Measurements from ENCODE around the gene EXOSC10.

Gene EXOSC10

DNA sequence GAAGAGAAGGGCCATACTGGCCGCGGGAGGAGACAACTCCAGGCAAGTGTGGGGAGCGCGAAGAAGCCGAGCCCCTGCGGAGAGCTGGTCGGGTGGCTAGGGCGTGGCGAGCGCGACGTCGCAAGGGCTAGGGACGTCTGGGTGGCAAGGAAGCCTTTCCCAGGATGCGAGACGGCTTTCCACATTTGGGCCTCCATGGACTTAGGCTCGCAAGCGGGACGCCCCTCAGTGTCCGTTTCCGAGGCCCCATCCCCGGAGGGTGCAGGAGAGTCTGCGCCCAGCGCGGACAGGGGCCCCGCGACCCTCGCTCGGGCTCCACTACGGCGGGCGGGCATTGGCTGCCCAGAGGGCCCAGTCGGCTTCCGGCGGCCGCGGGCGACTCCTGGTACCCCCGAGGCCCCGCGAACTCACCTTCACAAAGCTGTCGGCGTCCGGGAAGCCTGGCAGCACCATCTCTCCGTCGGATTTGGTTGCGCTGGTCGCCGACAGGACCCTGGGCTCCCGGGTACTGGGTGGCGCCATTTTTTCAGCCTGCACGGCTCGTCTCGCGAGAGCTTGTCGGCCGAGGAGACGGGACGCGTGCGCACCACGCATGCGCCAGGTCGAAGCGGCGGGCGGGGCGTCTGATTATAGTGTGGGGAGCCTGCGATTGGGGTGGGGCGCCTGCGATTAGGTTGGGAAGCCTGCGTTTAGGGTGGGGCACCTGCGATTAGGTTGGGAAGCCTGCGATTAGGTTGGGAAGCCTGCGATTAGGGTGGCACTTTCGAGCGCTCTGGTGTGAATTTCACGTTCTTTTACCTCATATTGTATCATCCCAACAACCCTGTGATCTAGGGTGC is at the start of gene EXOSC10:
EXOSC10 (minus strand) TSS at position 560 of the 839 bp plus-strand sequence; CDS start at position 522, 38 bp downstream.
- DNase-seq: peak; percentile 90

DNA sequence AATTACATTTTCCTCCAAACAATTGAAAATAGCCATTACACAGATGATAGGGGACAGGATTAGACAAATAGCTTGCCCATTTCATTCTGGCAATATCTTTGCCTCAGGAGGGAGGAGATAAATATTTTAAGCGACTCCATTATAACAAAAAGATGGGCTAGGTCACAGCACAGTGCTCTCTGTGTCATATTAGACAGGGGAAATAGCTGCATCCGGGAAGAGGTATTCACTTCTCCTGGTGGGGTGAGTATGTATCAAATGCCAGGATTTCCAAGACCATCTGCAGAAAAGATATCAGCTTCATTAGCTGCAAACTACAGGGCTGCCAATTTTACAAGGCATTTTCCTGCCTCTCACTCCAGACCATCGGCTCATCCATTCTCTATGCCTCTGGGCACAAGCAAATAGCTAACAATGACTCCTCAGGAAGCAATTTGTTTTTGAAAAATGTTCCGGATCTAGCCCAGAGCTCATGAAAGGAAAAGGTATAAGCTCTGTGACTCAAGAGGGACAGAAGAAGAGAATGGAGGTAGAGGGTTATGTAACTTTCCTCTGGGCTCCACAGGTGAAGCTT is 47.6 kb upstream of the EXOSC10 start:
- no peak for DNase-seq

DNA sequence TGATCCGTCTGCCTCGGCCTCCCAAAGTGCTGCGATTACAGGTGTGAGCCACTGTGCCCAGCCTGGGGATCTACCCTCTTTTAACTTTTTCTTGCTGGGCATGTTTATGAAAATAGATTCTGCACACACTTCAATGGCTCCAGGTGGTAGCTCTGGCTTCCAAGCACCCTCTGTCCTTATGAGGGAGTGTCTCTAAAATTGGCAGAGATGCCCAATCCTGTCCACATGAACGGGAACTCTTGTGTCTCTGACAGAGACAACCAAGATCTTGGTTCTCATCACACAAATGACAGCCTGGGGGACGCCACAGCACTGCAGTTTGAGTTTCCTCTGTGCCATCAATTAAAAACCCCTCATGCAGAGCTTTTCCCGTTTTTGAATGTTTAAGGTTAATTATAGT is 46.1 kb upstream of the EXOSC10 start:
- DNase-seq: no peak

DNA sequence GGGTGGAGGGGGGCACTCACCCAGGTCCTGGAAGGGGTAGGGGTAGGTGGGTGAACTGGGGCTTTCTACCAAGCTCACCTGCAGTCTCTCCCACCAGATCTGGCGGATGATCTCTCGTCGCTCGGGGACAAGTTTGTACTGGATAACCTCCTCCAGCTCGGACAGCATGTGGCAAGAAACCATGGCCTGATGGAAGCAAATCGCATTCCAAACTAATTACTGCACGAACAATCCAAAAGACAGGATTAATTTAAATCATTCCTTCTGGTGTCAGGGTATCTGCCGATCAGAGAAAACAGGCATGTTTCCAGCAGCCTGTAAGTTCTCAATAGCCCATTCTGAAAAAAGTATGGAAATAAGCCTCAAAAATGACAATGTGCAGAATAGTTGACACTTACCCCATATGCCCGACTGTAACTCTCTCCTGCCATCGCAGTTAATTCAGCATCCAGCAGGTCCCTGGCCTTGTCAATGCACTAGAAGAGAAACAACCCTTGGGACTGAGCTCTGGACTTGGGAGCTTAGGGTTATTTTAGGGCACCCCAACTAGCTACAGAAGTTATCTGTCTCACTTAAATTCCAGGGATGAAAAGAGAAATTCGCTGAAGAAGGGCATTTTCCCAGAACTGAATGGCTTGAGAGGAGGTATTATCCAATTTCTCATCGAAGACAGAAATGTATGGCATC is 45.0 kb upstream of the EXOSC10 start:
- no peak for DNase-seq

DNA sequence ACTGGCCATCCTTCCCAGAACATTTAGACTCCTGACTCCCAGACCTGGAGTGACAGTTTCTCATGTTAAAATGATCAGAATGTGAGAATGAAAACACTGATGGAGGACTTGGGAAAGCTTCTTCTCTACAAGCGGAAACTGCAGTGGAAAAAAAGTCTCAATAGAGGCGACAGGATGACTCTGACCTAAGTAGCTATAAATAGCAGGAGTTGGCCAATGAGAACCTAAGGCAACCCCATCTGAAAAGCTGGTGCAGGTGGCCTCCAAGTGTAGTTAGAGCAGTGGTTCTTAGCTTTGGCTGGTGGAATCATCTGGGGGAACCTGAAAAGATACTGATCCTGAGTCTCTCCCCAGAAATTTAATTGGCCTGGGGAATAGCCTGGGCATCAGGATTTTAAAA is 44.2 kb upstream of the EXOSC10 start:
- no peak for DNase-seq

DNA sequence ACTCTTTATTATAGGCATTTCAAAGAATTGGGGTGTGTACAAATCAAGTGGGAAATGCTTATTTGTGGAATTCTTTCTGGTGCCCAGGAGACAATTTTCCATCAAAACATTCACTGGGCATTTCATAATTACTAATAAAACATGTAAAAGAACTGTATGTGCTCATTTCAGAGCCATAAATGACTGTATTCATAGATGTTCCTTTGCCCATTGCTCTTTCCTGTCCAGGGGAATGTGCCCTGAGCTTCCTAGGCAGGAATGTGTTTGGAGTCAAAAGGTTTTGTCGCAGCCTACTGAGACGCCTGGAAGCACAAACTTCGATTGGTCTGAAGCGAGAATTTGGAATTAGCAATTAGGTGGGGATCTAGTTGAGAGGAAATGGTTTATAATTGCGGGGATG is 43.7 kb upstream of the EXOSC10 start:
- DNase-seq: no peak

DNA sequence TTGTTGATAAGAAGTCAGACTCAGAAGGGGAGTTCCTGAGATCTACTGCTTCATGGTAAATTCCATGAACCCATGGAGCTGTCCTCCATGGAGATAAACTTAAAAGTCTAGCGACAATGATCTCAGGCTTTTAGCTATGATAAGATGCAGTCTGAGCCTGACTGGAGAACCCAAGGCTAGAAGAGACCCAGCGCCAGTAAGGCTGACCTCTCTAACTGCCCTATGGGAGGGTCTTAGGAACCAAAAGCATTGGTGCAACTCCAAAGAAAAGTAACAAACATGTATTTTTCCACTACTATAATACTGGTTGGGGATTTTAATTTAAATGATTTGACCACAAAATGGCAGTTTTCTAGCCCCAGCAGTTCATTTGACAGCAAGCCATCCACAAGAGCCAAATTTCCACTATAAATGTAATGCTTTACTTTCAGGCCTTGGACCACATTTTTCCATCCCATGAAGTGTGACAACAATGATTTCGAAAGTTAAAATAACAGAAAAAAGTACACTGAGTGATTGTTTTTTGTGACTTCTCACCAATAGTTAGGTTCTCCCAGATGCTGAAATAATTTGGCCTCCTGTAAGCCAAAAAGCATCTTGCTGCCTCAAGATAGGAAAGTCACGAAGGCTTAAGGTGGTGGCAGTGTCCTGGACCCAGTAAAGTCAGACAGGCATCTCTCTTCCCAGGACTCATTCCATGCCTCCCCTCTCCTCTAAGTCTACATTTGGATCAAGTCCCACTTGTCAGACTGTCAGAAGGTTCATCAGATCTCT is 43.1 kb upstream of the EXOSC10 start:
- DNase-seq: no peak

DNA sequence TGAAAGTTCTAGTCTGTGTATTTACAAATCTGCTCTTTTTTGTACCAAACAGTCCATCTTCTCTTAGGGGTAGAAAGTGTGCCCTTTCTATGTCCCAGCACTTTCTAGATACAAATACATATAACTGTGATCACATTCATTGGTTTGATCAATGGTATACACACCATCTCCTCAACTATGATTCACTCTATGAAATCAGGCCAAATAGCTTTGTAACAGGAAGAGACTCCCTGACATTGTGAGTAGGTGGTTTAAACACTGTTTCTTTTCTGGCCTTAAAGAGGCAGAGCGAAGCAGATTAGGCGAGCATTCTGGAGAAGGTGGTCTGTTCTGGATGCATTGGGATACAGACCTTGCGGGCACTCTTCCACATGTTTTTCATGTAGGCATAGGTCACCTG is 39.3 kb upstream of the EXOSC10 start:
- no peak for DNase-seq

DNA sequence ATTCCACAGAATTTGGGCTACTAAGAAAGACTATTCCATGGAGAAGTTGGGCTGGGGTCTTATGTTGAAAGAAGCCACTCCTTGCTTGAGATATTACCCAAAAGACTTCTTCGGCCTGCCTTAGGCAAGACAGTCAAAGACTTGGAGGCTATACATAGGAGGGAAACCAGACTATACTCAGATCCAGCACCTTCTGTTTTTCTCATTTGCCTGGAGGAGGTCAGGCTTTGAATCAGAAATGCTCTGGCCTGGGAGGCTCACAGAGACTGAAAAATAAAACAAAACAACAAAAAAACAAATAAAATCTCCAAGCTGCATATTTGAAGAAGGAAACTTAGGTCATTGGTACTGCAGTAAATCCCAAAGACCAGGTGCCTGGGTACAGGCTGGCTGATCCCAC is 38.4 kb upstream of the EXOSC10 start:
- no peak for DNase-seq

DNA sequence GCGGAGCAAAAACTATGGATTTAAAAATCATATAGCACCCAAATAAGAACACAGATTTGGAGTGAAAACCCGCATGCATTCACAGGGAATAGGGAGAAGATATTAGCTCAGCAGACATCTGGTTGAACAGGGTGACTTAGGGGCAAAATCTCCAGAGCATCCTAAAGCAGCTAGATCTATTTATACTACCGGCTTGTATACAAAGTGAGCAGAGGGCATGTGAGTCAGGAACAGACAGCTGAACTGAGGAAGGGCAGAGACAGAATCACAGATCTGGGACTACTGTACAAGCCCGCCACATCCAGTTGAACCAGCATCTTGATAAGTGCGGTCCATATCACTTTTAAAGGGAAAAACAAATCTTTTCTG is 35.2 kb upstream of the EXOSC10 start:
- no peak for DNase-seq

DNA sequence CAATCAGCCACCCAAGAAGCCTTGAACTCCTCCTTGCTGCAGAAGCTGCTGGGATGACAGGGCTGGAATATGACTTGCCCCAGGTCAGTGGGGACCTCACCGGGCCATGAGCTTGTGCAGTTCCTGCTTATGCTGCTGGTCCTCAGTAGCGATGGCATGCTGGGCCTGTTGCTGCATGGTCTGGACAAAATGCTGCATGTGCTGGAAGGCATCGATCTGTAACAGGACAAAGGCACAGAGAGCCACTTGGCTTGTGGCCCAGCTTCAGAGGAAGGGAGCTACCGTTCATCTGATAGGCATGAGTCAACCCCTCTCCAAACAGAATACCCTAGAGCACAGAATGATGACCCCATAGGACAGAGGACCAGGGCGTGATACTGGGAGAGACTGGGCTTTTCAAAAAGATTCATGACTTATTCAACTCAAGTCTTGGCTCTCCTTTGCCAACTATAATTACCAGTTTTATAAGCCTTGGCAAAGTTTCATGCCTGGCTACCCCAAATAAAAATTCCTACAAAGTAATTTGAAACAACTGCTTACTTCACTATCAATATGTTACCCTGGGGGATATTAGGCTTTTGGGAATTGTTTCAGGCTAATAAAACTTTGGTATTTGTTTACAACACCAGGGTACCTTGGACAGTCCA is 34.7 kb upstream of the EXOSC10 start:
- no peak for DNase-seq

DNA sequence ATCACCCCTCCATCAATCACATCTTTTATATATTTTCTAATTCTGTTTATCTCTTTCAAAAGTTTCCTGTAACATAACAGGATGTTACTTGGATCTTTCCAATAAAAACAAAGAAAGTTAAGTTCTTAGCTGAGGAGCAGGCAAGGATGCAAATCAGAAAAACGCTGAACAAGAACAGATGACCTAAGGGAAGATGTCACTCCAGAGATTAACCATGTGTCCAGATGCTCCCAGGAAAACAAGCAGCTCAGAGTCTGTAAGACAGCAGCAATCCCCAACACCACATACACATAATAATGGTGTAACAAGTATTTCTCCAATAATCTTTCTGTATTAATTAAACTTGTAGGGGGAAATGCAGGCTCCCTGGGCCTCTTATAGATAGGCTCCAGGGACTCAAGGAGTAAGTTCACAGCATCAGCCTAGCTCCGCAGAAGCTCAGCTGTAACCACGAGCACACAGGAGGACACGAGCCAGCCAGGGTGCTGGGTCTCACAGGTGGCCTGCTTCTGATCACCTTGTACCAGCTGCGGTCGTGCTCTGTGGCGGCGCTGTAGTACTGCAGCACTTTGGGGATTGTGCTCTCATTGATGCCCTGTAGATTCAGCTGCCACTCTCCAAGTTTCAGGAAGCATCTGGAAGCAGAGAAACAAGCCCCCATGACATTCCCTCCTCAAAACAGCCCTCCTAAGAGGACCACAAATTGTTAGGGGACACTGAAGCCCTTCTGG is 33.1 kb upstream of the EXOSC10 start:
- DNase-seq: no peak

DNA sequence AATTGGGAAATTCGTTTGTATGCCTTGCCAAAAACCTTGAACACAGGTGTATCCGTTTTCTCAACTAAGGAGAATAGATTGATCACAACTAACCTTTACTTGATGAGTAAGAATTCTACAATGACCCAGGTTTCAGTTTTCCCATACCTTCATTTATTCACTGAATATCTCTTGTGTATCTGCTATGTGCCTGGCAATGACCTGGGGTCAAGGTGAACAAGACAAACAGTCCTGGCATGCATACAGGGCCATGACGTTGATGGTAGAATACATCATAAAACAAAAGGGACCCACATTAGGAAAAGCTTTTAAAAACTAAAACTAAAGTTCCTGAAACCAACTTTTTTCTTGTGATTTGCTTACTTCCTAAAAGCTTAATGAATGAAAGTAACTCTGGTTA is 32.1 kb upstream of the EXOSC10 start:
- no peak for DNase-seq

DNA sequence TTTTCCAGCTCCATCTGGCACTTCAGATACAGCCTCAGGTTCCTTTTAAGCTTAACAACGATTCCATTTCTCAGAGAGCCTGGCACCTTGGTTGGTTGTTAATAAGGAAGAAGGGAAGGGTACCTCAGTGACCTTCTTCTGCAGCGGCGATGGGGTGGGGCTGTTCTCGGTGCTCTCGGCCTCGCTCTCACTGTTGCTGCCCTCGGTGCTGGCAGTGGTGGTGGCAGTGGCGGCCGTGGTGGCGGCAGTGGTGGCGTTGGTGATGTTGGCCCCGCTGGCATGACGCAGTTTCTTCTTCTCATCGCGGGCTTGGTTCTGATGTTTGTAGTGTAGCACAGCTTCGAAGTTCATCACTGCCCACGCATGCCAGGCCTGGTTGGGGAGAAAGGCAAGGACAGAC is 30.7 kb upstream of the EXOSC10 start:
- no peak for DNase-seq

DNA sequence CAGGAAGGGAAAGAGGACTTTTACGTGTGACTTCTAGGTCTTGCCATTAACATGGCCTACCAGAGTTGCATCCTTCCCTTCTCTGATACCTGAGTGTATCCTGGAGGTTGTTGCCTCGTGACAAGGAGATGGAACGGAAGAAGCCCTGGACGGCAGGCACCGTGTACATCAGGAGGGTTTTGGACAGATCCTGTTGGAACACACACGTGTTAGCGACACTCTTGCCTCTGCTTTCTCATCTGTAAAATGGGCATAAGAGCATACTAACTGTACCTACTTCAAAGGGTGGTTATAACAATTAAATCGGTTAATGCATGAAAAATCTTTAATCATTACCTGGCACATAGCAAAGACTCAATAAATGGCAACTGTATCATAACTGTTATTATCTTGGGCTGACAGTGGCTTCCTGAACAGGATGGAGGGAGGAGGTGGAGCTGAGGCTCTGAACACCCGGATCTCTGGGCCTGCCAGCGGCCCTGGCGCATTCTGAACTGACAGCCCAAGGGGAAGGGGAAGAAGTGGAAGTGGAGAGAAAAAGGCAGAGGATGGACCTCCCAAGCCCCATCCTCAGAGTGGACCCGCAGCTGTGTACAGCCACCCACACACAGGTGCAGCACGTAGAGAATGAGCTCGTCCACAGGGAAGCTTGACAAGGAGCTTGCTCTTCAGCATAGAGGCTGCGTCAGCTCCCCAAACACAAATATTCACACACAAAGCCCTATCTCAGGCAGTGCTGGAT is 30.2 kb upstream of the EXOSC10 start:
- DNase-seq: no peak

DNA sequence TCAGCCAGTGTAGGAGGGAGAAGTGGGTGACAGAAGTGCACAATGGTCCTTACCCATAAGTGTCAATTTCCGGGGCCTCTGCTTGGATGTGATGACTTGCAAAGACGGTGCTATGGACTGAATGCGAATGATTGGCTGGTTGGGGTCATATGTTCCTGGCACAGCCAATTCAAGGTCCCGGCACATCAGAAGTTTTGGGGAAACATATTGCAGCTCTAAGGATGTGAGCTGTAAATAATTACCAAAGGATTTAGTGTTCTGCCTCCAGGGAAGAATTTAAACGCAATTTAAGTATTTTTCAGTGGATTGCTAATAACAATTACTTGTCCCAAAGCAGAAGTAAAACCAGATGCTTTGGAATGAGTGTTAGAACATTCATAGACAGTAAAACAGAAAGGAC is 26.9 kb upstream of the EXOSC10 start:
- no peak for DNase-seq

DNA sequence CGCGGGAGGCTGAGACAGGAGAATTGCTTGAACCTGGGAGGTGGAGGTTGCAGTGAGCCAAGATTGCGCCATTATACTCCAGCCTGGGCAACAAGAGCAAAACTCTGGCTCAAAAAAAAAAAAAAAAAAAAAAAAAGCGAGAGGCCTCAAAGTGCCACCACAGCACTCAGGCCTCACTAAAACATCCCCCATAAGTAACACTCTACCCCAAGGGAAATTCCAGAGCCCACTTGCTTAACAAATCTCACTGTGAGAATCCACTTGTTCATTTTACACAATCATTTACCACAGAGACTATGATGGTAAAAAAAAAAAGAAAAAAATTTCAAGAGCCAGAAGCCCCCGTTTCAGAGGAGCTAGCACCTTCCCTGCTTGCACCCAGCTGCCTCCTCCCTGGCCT is 26.3 kb upstream of the EXOSC10 start:
- no peak for DNase-seq

DNA sequence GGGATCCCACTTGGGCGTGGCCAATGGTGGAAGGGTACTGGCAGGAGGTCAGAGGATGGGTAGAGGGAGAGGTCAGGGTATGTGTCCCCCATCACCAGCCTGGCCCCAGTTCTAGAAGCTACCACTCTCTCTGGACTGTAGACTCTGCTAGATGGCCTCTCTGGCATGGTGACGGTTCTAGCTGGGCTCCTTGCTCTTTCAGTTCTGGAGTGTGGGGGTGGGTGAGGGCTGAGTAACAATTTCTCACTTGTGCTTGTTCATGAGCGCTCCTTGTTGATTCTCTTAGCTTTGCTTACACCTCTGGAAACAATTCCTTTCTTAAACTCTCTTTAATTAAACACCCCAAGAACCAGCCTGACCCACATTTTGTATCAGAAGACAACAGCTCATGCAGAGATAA is 25.3 kb upstream of the EXOSC10 start:
- DNase-seq: no peak

DNA sequence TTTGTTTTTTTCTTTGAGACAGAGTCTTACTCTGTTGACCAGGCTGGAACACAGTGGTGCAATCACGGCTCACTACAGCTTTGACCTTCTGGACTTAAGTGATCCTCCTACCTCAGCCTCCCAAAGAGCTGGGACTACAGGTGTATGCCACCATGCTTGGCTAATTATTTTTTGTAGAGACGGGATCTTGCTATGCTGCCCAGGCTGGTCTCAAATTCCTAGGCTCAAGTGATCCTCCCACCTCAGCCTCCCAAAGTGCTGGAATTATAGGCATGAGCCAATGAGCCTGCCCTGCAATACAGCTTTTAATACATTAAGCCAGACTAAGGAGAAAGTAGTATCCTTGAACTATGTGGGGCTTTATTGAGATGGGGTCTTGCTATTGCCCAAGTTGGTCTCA is 16.6 kb upstream of the EXOSC10 start:
- no peak for DNase-seq

DNA sequence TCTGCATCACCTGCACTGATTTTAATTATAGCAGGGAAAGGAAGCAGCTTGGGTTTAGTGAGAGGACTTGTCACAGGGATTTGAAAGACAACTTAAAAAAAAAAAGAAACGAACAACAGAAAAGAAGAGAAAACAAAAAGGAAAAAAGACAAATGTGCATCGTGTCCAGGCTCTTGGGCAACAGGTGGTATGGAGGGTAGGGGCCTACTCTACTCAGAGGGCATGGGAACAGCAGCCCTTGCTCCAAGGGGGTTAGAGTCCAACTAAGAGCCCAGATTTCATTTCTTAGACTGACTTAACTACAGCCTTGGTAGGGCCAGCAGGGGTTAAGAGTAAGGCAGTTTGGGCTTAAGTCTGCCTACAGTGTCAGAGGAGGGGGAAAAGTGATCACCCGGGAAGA is 15.3 kb upstream of the EXOSC10 start:
- DNase-seq: no peak

DNA sequence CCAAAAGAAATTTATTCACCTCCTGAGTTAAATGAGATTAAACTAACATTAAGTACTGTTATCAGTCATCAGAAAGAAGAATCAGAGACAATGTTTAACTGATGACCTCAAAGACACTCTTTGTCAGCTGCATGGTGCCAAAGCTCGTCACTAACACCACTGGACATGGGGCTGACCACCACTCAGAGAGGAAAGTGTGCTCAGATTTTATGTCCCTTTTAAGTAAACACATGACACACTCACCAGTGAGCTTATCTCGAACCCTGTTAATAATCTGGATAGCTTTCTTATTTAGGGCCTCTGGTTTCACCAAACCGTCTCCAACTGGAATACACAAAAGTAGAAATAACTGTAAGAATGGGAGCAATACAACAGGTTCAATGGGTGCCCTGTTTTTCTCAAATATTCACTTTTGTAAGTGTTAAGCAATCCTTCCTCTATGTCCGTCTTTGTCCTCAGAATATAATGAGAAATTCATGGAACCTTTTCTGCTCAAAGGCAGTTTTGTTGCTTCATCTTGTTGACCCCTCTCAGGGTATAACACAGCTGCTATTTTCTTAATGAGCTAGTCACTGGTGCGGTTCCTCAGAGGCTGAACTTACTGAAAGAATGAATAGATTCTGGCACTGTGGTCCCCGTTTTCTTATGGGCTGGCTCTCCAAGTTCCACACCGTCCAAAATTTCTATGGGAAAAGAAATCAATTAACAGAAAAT is 9.5 kb upstream of the EXOSC10 start:
- no peak for DNase-seq
